ENCODE results near the gene SIRPB2.

Gene SIRPB2

GRCh38 chr20:1491281-1491840, at the start of gene SIRPB2:
Gene SIRPB2, minus strand, starts transcription at chr20:1491420. Its CDS starts 61 bp downstream, at chr20:1491359.
- no peak for DNase-seq

- no peak for DNase-seq
These were observed 48.7 kb upstream of the SIRPB2 start for GRCh38 chr20:1539816-1540419.

GRCh38 chr20:1538655-1539054, 47.4 kb upstream of the SIRPB2 start:
- no peak for DNase-seq

- DNase-seq = no peak
These were observed 46.5 kb upstream of the SIRPB2 start for GRCh38 chr20:1537731-1538058.

GRCh38 chr20:1536893-1537730, 45.9 kb upstream of the SIRPB2 start:
- DNase-seq = no peak

- no peak for DNase-seq
These were observed 44.4 kb upstream of the SIRPB2 start for GRCh38 chr20:1535420-1536175.

- no peak for DNase-seq
These were observed 43.3 kb upstream of the SIRPB2 start for GRCh38 chr20:1534526-1534925.

- DNase-seq = no peak
These were observed 41.8 kb upstream of the SIRPB2 start for GRCh38 chr20:1533059-1533458.

GRCh38 chr20:1528811-1529210, 37.6 kb upstream of the SIRPB2 start:
- DNase-seq = no peak

- DNase-seq = no peak
These were observed 36.7 kb upstream of the SIRPB2 start for GRCh38 chr20:1527923-1528322.

- no peak for DNase-seq
These were observed 35.7 kb upstream of the SIRPB2 start for GRCh38 chr20:1526896-1527295.

- DNase-seq = no peak
These were observed 35.1 kb upstream of the SIRPB2 start for GRCh38 chr20:1526310-1526709.

GRCh38 chr20:1524004-1524403, 32.8 kb upstream of the SIRPB2 start:
- no peak for DNase-seq

- no peak for DNase-seq
These were observed 25.8 kb upstream of the SIRPB2 start for GRCh38 chr20:1517010-1517409.

- no peak for DNase-seq
These were observed 22.6 kb upstream of the SIRPB2 start for GRCh38 chr20:1513801-1514200.

GRCh38 chr20:1509237-1509636, 18.0 kb upstream of the SIRPB2 start:
- DNase-seq = peak; percentile 31

GRCh38 chr20:1508574-1508973, 17.4 kb upstream of the SIRPB2 start:
- no peak for DNase-seq

GRCh38 chr20:1507276-1507675, 16.1 kb upstream of the SIRPB2 start:
- DNase-seq = no peak

GRCh38 chr20:1505871-1506270, 14.7 kb upstream of the SIRPB2 start:
- DNase-seq = no peak

GRCh38 chr20:1505361-1505760, 14.1 kb upstream of the SIRPB2 start:
- no peak for DNase-seq

GRCh38 chr20:1503564-1504227, 12.5 kb upstream of the SIRPB2 start:
- peak; percentile 73 for DNase-seq

- no peak for DNase-seq
These were observed 9.3 kb upstream of the SIRPB2 start for GRCh38 chr20:1500496-1500895.

All from stimulated activated CD4-positive, alpha-beta T cell treated with anti-CD3 and anti-CD28 coated beads, Interleukin-1b, Interleukin-23, amount 100 ng/mL, for 48 hours (primary cell).